NCI-H748 (cell line): Measurements from ENCODE around the gene OR2F1.
"Not testable (repeated sequence)": the region's sequence is repeated elsewhere in the genome, so short reads cannot be mapped to it uniquely, and the experiment has no call there.

Source experiments
- DNase-seq: peaks from one replicate; lab custom pipeline; 2025; ENCODE audit not compliant: unreplicated experiment; lab: John Stamatoyannopoulos, UW

OR2F1 gene

DNA sequence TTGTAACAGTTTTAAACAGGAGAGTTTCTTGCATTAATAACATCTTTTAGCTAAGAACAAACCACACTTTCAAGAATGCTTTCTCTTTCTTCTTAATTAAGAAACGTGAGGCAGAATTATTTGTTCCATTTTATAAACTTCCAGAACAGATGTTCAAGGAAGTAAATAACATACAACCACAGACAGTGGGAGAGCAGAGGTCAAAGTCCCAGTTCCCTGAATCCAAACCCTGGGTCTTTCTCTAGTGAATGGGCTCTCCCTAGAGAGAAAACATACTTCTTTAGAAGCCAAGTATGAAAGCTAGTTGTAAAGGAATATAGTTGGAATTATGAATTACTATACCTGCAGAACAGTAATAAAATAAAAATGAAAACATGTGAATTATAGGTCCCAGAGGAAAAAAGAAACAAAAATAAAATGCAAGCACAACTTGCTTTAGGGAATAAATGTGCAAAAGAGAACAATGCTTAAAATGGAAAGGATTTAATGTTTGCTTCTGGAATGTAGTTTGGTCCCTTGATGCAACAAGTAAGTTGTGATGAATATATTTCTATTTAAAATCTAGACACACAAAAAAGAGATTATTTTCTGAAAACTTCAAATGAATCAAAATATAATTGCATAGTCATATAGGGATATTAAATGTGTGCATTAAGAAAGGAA is 51.5 kb downstream of the OR2F1 start:
- no peak for DNase-seq

DNA sequence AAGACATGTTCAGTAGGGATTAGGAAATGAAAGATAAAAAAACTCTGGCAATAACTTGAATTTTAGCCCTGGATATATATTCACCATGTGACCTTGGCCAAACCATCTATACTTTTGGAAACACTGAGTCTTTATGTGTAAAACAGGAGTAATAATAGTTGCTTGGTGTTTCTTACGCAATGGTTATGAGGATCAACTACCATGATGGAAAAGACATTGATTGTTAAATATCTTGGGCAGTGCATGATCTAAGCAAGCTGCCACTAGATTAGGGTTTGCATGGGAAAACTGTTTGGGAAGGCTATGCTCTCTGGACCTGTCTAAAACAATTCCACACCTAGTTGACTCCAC is 52.0 kb downstream of the OR2F1 start:
- no peak for DNase-seq

DNA sequence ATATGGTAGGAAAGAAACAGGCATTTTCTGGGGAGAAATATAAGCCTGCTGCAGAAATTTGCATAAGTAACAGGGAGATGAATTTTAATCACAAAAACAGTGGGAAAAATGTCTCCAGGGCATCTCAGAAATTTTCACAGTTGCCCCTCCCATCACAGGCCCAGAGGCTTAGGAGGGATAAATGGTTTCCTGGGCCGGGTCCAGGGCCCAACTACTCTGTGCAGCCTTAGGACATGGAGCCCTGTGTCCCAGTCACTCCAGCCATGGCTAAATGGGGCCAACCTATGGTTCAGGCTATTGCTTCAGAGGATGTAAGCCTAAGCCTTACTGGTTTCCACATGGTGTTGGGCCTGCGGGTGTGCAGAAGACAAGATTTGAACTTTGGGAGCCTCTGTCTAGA is 54.7 kb downstream of the OR2F1 start:
- no peak for DNase-seq

DNA sequence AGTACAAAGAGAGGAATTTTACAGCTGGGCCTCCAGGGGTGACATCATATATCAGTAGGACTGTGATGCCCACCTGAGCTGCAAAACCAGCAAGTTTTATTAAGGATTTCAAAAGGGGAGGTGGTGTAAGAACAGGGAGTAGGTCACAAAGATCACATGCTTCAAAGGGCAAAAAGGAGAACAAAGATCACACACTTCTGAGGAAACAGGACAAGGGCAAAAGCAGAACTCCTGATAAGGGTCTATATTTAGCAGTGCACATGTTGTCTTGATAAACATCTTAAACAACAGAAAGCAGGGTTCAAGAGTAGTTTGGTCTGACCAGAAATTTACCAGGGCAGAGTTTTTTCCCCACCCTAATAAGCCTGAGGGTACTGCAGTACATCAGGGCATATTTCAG is 55.4 kb downstream of the OR2F1 start:
- DNase-seq: not testable (repeated sequence)

DNA sequence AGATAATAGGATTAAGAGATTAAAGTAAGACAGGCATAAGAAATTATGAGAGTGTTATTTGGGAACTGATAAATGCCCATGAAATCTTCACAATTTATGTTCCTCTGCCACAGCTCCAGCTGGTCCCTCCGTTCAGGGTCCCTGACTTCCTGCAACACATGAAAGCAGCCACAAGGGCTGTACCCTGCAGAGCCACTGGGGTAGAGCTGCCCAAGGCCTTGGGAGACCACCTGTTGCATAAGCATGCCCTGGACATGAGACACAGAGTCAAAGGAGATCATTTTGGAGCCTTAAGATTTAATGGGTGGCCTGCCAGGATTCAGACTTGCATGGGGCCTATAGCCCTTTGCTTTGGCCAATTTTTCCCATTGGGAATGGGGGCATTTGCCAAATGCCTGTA is 56.2 kb downstream of the OR2F1 start:
- not testable (repeated sequence) for DNase-seq

DNA sequence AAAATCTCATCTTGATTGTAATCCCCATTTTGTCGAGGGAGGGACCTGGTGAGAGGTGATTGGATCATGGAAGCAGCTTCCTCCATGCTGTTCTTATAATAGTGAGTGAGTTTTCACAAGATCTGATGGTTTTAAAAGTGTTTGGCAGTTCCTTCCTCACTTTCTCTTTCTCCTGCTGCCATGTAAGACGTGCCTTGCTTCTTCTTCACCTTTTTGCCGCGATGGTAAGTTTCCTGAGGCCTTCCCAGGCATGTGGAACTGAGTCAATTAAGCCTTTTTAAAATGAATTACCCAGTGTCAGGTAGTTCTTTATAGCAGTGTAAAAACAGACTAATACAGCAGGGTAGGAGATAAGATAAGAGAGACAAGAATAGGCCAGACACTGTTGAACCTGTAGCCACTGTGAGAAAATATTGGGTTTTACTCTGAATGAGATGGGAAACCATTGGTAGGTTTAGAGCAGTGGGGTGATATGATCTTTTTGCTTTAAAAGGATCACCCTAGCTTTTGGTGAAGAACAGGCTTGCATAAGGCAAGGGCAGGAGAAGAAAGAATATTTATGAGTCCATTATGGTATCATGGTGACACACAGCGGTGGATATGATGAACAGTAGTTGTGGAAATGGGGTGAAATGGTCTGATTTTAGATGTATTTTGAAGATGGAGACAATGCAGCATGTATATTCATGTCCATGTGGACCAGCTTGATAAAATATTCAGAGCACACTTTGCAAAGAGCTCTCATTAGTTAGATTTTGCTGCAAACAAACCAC is 57.0 kb downstream of the OR2F1 start:
- DNase-seq: no peak
